ENCODE results near the gene SREBF1. TPM values are rescaled to one million over a fixed set of nuclear protein-coding genes. Genes with fewer than 3 reads are reported as not detected.
A peak's percentile ranks its signal among the peaks of the same experiment; 100 is the strongest.

Gene SREBF1
- 92.5 and 132 TPM in 2 replicates for total RNA-seq (2014; rRNA removed; shearing (Covaris generic))

- DNase-seq (ENCODE audit: low spot score): no peak
Measured at GRCh38 chr17:17836818-17837379, at the start of gene SREBF1. TSS of gene SREBF1 (minus strand) at chr17:17836986. CDS start at chr17:17836817, 169 bp downstream.

DNA sequence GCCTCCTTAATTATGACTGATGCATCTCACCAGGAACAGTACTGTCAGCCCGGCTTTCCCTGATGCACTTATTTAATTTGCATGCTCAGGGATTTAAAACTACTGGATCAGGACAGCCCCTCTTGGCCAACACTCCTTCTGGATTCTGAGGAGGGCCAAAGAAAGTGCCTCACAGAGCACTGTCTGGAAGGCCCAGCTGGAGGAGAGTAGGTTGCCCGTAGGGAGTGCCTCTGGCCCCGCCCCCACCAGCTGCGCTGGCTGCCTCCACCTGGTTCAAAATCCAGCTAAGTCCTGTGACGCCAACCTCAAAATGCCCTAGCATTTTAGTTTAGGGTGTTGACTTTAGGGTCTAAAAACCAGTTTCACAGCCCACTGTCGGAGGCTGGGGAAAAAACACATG, 49.4 kb upstream of the SREBF1 start:
- no peak for DNase-seq (ENCODE audit: low spot score)

DNA sequence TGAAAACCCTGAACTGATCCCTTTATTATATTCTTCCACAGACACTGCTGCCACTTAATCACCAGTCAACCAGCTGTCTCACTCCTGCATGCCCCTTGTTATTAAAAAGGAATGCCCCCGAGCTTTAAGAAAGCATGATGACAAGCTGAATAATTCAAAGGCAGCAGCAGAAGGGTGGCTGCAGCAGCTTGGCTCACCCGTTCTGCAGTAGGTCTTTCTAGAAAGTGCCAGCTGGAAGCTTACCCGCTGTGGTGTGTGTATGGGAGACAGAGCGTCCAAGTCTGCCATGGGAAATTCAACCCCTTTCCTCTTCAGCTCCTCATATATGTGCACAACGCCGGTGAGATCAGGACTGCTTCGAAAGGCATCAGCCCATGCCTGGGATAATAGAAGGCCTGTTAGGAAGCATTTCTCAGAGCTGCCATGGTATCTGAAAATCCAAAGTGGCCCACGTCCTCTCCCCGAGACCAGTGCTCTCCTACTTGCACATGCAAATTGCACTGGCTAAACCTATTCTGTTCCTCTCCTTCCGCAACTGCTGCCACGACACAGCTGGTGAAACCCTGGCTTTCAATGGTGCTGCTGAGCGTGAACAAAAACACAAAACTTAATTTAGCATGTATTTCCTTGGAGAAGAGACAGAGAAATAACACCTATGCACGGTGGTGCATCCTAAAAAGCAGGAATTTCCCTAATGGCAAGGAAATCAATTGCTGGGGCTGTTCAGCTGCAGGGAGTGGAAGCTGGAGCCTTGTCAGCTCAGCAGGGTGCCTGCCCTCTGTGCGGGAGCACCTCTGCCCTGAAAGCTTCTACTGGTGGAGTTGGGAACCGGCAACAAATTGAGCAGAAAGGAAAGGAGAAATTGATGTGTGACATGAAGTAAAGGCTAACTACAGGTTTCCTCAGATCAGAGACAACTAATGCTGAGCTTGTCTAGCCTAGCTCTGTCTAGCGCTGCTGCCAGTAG, 47.9 kb upstream of the SREBF1 start:
- DNase-seq (ENCODE audit: low spot score): no peak

- no peak for DNase-seq (ENCODE audit: low spot score)
Measured at GRCh38 chr17:17883801-17884200, 47.0 kb upstream of the SREBF1 start.

DNA sequence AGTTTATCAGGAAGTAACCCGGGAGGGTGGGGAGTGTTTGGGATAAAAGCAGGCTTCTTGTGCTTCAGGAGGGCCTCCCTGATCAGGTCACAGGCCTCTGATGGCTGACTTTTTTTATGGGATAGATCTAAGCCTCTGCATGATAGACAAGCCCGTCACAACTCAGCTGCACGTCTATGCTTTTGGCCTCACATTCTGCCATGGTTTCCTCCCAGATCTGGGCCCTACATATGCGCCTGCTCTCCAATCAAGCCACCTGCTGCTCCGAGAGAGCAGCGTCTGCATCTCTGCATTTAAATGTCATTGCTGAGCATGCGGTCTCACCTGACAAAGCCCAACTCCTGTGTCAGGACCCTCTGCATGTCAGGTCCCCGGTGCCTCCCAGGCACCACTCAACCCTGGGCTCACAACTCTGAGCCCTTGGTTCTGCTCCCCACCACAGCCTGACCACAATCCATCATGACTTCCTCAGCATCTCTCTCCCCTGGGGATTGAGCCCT, 45.3 kb upstream of the SREBF1 start:
- DNase-seq (ENCODE audit: low spot score): no peak

DNA sequence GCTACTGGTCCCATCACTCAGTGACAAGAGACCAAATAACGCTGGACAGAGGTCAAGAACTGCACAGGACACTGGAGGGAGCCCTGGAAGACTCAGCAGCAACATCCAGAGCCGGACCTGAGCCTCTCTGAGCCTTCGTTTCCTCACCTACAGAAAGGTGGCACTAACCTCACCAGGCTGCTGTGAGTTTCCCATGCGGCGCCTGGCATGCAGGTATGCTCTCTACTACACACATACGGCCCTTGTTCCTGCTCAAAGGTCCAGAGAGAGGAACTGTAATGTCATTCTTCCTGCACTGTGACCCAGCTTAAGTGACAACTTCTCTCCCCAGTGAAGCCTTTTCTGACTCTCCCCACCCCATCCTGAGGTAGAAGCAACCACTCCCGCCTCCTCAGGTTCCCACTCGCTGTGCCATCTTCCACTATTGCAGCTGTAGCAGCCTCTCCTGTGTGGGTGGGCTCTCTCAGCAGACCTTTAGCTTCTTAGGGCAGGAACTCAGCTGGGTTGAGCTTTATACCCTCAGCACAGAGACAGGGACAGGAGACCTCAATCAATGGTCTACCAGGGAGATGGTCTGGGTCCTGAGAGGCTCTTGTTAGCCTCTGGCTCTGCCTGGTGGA, 43.9 kb upstream of the SREBF1 start:
- DNase-seq (ENCODE audit: low spot score): no peak

DNA sequence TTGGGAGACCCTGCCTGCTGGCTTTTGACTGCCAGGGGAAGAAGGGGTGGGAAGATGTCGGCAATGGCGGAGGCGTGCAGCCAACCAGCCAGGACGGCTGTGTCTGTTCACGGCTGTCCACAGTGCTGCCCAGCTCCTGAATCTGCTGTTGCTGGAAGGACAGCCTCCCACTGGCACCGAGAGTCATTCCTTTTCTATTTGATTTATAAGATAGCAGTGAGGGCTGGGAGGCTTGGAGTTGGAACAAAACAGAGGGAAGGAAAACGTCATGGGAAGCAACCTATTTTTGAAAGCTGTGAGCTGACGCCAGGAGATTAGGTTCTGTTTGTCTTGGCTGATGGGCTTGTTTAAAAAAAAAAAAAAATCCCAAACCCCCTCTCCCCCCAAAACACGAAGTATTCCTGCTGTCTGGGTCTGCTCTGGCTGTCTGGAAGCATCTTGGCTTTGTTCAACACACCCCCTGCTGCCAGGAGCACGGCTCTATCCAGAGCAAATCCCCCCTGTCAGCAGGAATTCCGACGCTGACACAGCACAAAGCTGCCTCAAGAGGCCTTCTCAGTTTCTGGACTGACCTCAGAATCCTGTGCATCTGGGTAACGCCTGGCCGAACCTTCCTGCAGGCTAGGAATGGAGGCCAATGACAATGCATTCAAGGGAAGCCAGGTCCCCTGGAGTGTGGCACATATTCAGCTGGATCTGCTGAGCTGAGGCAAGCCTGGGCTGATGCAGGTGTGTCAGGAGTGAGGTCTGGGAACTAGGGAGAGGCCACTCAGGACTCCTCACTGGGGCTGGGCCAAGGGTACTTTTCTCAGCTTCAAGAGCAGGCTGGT, 41.0 kb upstream of the SREBF1 start:
- DNase-seq (ENCODE audit: low spot score): peak; percentile 86

GRCh38 chr17:17876959-17877528, 40.3 kb upstream of the SREBF1 start:
- DNase-seq (ENCODE audit: low spot score): no peak

DNA sequence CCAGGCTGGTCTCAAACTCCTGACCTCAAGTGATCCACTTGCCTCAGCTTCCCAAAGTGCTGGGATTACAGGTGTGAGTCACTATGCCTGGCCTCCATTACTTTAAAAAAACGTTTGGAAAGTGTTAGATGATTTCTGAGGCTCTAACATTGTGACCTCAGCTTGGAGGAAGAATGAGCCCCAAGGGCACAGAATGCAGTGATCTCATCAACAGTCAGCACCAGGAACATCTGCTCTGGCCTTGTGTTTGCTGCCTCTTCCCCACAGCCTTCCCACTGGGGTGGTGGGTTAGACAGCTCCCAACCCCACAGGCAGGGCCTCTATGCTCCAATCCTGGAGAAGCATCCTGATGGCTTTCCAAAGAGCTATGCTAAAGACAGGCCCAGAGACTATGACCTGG, 37.7 kb upstream of the SREBF1 start:
- DNase-seq (ENCODE audit: low spot score): peak; percentile 56

DNA sequence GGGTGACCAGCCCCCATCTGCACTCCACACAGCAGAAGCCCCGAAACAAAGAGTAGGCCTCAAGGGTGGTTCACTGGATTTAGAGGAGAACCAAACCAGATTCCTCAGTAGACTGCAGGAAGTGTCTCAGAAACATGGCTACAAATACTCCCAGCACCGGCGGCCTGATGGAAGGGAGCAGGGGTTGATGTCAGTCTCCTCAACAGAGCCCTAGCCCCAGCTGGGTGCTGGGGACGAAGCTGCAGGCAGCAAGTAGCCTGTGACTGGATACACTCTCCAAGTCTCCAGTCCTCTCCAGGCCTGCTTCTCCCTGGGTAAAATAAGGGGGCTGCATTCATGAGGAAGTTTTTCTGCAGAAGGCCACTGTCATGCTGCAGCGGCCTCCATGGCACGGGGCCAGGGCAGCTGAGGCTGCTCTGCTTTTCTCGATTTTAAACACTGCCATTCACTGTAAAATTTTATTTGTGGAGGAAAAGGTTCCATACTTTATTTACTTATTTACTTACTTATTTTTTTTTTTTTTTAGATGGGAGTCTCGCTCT, 36.7 kb upstream of the SREBF1 start:
- no peak for DNase-seq (ENCODE audit: low spot score)

GRCh38 chr17:17872547-17873345, 36.0 kb upstream of the SREBF1 start:
- no peak for DNase-seq (ENCODE audit: low spot score)

- DNase-seq (ENCODE audit: low spot score): no peak
Measured at GRCh38 chr17:17871913-17872312, 35.1 kb upstream of the SREBF1 start.

GRCh38 chr17:17870247-17870646, 33.5 kb upstream of the SREBF1 start:
- no peak for DNase-seq (ENCODE audit: low spot score)

DNA sequence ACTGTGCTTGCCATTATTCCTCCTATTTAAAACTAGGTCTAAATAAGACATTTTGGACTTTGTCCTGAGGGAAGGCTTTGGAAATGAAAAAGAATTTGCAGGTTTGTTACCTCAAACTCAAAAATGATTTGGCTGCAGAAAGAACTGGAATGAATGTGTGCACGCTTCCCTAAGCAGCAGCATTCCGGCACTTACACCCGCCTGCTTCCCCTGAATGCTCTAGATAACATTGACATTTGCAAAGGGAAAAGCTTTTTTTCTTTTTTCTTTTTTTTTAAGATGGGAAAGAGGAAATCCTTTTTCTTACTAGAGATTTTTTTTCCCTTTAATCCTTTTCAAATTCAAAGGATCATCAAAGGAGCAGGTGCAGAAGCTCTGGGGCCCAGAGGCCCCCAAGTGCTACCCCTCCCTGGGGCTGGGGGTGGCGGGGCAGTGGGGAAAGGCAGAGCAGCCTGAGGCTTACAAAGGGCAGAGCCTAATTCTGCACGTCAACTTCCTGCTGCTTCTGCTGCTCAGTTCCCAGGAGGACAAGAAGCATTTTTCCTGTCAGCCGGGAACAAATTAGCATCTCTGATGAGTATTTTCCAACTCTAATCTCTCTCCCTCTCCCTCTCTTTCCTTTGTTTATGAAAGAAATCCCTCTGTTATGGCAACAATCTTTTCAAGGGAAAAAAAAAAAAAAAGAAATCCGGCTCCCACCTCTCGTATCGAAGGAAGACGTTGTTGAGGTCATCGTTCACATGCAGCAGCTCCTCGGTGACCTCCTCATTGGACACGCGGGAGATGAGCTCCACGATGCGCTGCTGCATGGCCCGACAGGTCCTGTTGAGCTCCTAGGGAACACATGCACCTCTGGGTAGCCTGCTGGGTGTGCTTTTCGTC, 32.1 kb upstream of the SREBF1 start:
- DNase-seq (ENCODE audit: low spot score): no peak

DNA sequence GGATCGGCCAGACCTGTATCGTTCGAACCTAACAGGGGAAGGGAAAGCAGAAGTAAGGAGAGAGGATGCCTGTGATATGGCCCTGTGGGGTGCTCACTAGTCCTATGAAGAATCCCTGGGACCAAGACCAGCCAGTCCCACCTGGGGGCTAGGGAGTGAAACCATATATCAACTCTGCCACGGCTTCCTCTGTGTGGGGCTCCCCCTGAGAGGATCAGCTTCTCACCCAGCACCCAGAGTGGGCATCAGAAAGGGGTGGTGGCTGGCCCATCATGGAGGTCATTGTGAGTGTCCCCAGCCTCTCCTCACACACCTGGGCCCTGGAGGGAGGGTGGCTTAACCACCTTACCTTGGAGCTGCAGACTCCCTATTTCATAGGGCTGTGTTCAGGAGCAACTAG, 30.1 kb upstream of the SREBF1 start:
- DNase-seq (ENCODE audit: low spot score): no peak

DNA sequence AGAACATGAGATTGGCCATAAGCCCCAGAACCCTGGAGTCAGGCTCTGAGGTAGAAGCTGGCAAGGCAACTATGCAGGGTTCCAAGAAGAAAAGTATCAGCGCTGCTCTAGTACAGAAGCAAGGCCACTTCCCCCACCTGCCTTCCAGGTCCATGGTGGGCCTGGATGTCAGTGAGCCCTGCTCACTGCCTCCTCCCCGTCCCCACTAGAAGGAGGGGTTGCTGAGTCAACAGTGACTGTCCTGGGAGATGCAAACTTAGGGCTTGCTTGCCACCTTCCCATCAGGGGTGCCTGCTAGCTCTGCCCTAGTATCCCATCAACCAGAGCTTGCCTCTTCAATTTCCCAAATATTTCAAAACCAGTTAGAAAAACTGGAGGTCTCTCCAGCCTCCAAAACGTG, 29.6 kb upstream of the SREBF1 start:
- no peak for DNase-seq (ENCODE audit: low spot score)

GRCh38 chr17:17865035-17865434, 28.2 kb upstream of the SREBF1 start:
- DNase-seq (ENCODE audit: low spot score): no peak

GRCh38 chr17:17860766-17861107, 24.0 kb upstream of the SREBF1 start:
- no peak for DNase-seq (ENCODE audit: low spot score)
